Measurements from ENCODE around the gene MUS81. TPM values are rescaled to one million over a fixed set of nuclear protein-coding genes. Genes with fewer than 3 reads are reported as not detected.
A peak's percentile ranks its signal among the peaks of the same experiment; 100 is the strongest.

The MUS81 gene
- total RNA-seq, 2 donors from 2014 or later = 64.3 to 68.6 TPM

DNA sequence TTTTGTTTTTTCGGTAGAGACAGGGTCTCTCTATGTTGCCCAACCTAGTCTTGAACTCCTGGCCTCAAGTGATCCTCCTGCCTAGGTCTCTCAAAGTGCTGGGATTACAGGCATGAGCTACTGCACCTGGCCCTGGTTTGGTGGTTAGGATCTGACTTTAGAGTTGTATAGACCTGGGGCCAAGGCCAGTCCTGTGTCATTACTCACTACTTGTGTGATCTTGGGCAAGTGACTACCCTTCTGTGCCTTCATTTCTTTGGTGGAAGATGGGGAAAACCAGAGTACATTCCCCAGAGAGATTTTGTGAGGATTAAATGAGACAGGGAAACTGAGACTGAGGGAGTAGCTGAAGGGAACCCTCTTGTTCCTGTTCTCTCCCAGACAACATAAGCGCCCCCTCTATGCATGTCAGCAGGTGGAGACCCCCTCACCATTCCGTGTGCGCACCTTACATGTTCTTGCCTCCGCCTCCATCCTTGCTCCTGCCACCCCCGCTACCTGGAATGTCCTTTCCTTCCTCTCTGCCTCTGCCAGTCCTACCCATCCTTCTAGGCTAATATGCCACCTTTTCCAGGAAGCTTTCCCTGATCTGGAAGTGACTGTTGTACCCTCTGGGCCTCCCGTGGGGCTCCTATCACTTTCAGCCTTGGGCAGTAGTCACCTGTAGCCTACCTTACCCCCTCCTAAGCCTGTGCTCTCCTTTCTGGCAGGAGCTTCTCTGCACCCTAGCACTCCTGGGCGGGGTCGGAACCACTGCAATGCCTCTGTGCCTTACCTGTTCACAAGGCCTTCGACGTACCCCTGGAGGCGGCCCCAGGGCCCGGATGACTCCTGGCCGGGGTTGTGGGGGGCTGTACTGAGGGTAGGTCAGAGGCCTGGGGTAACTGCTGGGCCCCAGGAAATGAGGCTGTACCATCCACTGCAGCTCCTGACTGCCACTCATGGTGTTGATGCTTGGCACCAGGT, 36.1 kb downstream of the MUS81 start:
- no peaks in the 10 kb centered on the region for H3K27me3 ChIP-seq (replicated peaks; ENCODE audit: insufficient read depth)
- no peaks in the 10 kb centered on the region for H3K9me3 ChIP-seq
- no peak for DNase-seq (ENCODE audit: low spot score)
- H3K36me3 ChIP-seq = no peaks in the 10 kb centered on the region
- no peak overlapping the region for H3K4me3 ChIP-seq
- peaks cover 7% of the 10 kb centered on the region for H3K4me1 ChIP-seq (replicated peaks)
- 88% methylated on average over 14 of the region's 14 CpGs for WGBS
- TF ChIP-seq POLR2A (IDR thresholded peaks at IDR 0.05) (no peak), POLR2AphosphoS5 (IDR thresholded peaks at IDR 0.05) (no peak)
- TF ChIP-seq, protein P1, sequence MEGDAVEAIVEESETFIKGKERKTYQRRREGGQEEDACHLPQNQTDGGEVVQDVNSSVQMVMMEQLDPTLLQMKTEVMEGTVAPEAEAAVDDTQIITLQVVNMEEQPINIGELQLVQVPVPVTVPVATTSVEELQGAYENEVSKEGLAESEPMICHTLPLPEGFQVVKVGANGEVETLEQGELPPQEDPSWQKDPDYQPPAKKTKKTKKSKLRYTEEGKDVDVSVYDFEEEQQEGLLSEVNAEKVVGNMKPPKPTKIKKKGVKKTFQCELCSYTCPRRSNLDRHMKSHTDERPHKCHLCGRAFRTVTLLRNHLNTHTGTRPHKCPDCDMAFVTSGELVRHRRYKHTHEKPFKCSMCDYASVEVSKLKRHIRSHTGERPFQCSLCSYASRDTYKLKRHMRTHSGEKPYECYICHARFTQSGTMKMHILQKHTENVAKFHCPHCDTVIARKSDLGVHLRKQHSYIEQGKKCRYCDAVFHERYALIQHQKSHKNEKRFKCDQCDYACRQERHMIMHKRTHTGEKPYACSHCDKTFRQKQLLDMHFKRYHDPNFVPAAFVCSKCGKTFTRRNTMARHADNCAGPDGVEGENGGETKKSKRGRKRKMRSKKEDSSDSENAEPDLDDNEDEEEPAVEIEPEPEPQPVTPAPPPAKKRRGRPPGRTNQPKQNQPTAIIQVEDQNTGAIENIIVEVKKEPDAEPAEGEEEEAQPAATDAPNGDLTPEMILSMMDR (IDR thresholded peaks at IDR 0.05) = no peak
- intact Hi-C loops (cut with DNase I) = no loop called here
- H3K27ac ChIP-seq = no peak overlapping the region

DNA sequence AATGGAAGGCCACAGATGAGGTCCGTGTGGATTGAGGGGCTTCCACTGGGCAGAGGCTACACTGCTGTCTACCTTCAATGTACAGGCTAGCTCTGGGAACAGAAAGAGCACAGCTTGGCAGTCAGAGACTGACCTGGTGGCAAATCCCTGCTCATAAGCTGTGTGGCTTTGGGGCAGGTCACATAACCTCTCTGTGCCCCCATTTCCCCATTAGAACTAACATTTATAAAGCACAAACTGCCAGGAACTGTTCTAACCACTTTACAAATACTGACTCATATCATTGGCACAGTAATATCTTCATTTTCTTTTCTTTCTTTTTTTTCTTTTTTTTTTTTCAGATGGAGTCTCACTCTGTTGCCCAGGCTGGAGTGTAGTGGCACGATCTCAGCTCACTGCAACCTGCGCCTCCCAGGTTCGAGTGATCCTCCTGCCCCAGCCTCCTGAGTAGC, 36.8 kb downstream of the MUS81 start:
- Histone ChIP-seq H3K36me3 (no peaks in the 10 kb centered on the region), H3K27ac (no peak overlapping the region), H3K9me3 (no peaks in the 10 kb centered on the region), H3K27me3 (replicated peaks; ENCODE audit: insufficient read depth) (no peaks in the 10 kb centered on the region), H3K4me3 (no peak overlapping the region), H3K4me1 (replicated peaks) (no peaks in the 10 kb centered on the region)
- no peak for DNase-seq (ENCODE audit: low spot score)
- 88% methylated on average over 4 of the region's 4 CpGs for WGBS
- intact Hi-C loops (cut with DNase I) = no loop called here
- no peak for TF ChIP-seq POLR2AphosphoS5 (IDR thresholded peaks at IDR 0.05)
- TF ChIP-seq POLR2A (IDR thresholded peaks at IDR 0.05) = no peak
- TF ChIP-seq, protein P1 (IDR thresholded peaks at IDR 0.05) = no peak

DNA sequence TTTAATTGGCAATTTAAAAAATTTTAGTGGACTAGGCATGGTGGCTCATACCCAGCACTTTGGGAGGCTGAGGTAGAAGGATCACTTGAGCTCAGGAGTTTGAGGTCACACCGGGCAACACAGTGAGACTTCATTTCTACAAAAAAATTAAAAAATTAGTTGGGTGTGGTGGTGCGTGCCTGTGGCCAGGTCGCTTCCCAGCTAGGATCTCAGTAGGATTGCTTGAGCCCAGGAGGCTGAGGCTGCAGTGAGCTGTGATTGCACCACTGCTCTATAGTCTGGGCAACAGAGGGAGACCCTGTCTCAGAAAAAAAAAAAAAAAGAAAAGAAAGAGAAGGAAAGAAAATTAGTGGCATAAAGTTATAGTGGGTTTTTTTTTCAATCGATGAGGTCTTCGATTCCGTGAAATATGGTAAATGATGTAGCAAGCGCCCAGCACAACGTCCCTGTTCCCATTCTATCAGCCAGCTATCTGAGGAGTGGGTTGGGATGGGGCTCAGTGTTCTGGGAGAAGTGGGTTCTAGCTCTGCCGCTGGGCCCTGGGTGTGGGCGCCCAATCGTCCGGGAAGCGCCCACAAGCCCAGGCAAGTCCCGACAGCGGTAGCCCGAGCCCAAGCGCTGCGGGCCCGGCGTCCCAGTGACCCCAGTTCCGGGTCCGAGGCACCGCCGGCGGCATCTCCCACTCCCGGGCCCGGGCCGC, 38.6 kb downstream of the MUS81 start:
- no peaks in the 10 kb centered on the region for H3K27me3 ChIP-seq (replicated peaks; ENCODE audit: insufficient read depth)
- H3K4me3 ChIP-seq = peak overlapping the region; percentile 43 to 45
- DNase-seq (ENCODE audit: low spot score) = no peak
- H3K9me3 ChIP-seq = no peaks in the 10 kb centered on the region
- WGBS = 36% methylated on average over 17 of the region's 28 CpGs
- no peaks in the 10 kb centered on the region for H3K4me1 ChIP-seq (replicated peaks)
- H3K36me3 ChIP-seq = no peaks in the 10 kb centered on the region
- intact Hi-C loops (cut with DNase I) = no loop called here
- no peak overlapping the region for H3K27ac ChIP-seq
- TF ChIP-seq, protein P1 (IDR thresholded peaks at IDR 0.05) = no peak
- no peak for TF ChIP-seq POLR2A (IDR thresholded peaks at IDR 0.05)
- TF ChIP-seq POLR2AphosphoS5 (IDR thresholded peaks at IDR 0.05) = no peak

DNA sequence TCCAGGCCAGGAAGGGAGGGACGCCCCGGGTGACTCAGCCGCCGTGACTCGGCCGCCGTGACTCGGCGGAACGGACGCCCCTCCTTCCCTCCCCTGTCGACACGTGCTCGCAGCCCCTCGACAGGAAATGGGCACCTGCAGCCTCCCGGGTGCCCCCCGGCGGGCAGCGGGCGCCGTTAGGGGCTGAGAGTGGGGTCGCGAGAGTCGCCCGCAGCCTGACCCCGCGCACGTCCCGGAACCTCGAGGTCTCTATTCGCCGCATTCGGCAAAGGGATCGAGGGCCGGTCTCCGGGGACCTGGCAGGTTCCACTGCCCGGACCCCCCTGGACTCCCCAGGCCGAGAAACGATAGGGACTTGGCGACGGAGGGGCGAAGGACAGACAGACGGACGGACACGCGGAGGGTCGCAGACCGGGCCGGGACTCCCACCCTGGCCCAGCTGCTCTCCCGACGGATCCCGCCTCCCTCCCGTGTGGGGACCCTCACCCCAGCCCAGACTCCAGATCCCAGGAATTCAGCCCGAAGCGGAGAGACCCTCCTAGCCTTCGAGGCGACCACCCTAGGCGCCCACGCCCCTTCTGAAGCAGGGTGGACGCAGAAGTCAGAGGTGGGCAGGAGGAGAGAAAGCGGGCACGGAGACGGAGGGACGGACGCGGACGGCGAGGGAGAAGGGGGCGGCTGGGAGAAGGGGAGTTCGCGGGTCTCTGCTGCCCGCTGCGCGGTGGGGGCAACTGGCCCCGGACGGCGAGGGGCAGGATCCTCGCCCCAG, 39.3 kb downstream of the MUS81 start:
- 2% methylated on average over 55 of the region's 78 CpGs for WGBS
- Histone ChIP-seq H3K4me3 (peak overlapping the region; percentile 43 to 45), H3K36me3 (no peaks in the 10 kb centered on the region), H3K27ac (peak overlapping the region; percentile 32 to 53), H3K27me3 (replicated peaks; ENCODE audit: insufficient read depth) (no peaks in the 10 kb centered on the region), H3K4me1 (replicated peaks) (no peaks in the 10 kb centered on the region), H3K9me3 (no peaks in the 10 kb centered on the region)
- intact Hi-C loops (cut with DNase I) = no loop called here
- DNase-seq (ENCODE audit: low spot score) = no peak
- TF ChIP-seq POLR2A (IDR thresholded peaks at IDR 0.05) = peak; percentile 40
- TF ChIP-seq, protein P1 (IDR thresholded peaks at IDR 0.05) = no peak
